ENCODE results near the gene PILRB. TPM values are rescaled to one million over a fixed set of nuclear protein-coding genes. Genes with fewer than 3 reads are reported as not detected.
A peak's percentile ranks its signal among the peaks of the same experiment; 100 is the strongest.

Gene PILRB
- total RNA-seq, 1 donor from 2014 or later: 79.4 TPM

- POLR2A ChIA-PET: interaction anchor here (1.3 to 2.7 kb wide), 7 partner anchors 10 to 274 kb away, joined by 5 to 34 read pairs (median 9); partner anchors contain the start of genes MEPCE, PPP1R35 and ZCWPW1
- CTCF ChIA-PET: interaction anchor here (0.6 to 3.9 kb wide), 19 partner anchors 9 to 1528 kb away, joined by 3 to 45 read pairs (median 8); partner anchors contain the start of genes MEPCE, PILRB, TRRAP and ZCWPW1
- intact Hi-C loops (cut with micrococcal nuclease): loop anchor here (1.0 to 10.0 kb wide), 8 partner anchors 10 to 412 kb away; partner anchors contain the start of gene PILRB
- DNase-seq: no peak
- Mint-ChIP-seq H3K9me3 (no peaks in the 10 kb centered on the region), H3K27me3 (no peaks in the 10 kb centered on the region), H3K4me3 (no peak overlapping the region), H3K27ac (no peak overlapping the region), H3K36me3 (ENCODE audit: low read depth) (peaks cover 12% of the 10 kb centered on the region), H3K4me1 (peaks cover 7% of the 10 kb centered on the region)
- TF ChIP-seq, protein P1, sequence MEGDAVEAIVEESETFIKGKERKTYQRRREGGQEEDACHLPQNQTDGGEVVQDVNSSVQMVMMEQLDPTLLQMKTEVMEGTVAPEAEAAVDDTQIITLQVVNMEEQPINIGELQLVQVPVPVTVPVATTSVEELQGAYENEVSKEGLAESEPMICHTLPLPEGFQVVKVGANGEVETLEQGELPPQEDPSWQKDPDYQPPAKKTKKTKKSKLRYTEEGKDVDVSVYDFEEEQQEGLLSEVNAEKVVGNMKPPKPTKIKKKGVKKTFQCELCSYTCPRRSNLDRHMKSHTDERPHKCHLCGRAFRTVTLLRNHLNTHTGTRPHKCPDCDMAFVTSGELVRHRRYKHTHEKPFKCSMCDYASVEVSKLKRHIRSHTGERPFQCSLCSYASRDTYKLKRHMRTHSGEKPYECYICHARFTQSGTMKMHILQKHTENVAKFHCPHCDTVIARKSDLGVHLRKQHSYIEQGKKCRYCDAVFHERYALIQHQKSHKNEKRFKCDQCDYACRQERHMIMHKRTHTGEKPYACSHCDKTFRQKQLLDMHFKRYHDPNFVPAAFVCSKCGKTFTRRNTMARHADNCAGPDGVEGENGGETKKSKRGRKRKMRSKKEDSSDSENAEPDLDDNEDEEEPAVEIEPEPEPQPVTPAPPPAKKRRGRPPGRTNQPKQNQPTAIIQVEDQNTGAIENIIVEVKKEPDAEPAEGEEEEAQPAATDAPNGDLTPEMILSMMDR (IDR thresholded peaks at IDR 0.05): no peak
- ATAC-seq (ENCODE audit: low read depth): no peak
Observed at GRCh38 chr7:100406767-100407166, 48.9 kb downstream of the PILRB start.

DNA sequence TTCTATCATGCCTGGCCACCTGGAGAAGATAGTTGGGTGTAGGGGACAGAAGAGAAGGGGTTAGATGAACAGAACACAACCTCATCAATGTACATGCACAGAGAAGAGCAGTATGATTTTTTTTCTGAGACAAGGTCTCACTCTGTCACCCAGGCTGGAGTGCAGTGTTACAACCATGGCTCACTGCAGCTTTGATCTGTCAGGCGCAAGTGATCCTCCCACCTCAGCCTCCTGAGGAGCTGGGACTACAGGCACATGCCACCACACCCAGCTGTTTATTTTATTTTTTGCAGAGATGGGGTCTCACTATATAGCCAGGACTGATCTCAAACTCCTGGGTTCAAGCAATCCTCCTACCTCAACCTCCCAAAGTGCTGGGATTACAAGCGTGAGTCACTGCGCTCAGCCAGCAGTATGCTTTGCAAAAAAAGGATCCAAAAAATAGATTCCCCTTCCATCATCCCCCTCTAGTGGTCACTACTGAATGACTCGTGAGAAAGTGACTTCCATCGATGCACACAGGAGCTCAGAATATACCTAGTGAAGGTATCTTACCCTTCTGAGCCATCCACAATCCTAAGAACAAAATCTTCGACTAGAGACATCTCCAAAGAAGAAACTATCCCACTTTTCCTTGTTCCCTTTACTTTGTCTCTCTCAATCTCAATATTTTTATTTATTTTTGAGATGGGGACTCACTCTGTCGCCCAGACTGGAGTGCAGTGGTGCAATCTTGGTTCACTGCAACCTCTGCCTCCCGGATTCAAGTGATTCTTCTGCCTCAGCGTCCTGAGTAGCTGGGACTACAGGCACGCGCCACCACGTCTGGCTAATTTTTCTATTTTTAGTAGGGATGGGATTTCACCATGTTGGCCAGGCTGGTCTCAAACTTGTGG, 49.6 kb downstream of the PILRB start:
- H3K4me1 Mint-ChIP-seq: peaks cover 7% of the 10 kb centered on the region

DNA sequence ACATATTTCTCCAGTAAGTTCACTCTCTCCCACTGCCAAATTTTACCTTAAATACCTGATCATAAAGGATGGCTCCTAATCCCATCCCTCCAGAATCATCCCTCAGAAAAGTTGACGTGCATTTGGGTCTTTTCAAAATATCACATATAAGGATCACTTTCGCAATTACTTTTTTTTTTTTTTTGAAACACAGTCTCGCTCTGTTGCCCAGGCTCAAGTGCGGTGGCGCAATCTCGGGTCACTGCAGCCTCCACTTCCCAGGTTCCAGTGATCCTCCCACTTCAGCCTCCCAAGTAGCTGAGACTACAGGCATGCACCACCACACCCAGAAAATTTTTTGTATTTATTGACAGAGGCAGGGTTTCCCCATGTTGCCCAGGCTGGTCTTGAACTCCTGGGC, 53.2 kb downstream of the PILRB start:
- H3K9me3 Mint-ChIP-seq: no peaks in the 10 kb centered on the region
- intact Hi-C loops (cut with micrococcal nuclease): no loop called here
- TF ChIP-seq, protein P1 (IDR thresholded peaks at IDR 0.05): no peak
- H3K27ac Mint-ChIP-seq: no peak overlapping the region
- no peak for ATAC-seq (ENCODE audit: low read depth)
- H3K4me3 Mint-ChIP-seq: no peak overlapping the region
- DNase-seq: no peak
- no peaks in the 10 kb centered on the region for H3K27me3 Mint-ChIP-seq
- POLR2A ChIA-PET: interaction anchor here (0.7 kb wide), 1 partner anchor 261 kb away, joined by 5 read pairs; no protein-coding TSS in a partner anchor
- H3K4me1 Mint-ChIP-seq: peaks cover 17% of the 10 kb centered on the region
- H3K36me3 Mint-ChIP-seq (ENCODE audit: low read depth): peaks cover 5% of the 10 kb centered on the region
- CTCF ChIA-PET: interaction anchor here (1.0 kb wide), 2 partner anchors 151 to 278 kb away, joined by 3 read pairs; no protein-coding TSS in a partner anchor

More for the DNA sequence above, 49.6 kb downstream of the PILRB start:
- peak; percentile 96 for ATAC-seq (ENCODE audit: low read depth)
- CTCF ChIA-PET: interaction anchor here (0.6 to 3.9 kb wide), 30 partner anchors 9 to 910 kb away, joined by 3 to 45 read pairs (median 6); partner anchors contain the start of genes MEPCE, PILRB, PVRIG and ZCWPW1
- Mint-ChIP-seq H3K27ac (no peak overlapping the region), H3K27me3 (no peaks in the 10 kb centered on the region), H3K4me3 (no peak overlapping the region), H3K36me3 (ENCODE audit: low read depth) (peaks cover 6% of the 10 kb centered on the region), H3K9me3 (no peaks in the 10 kb centered on the region)
- DNase-seq: no peak
- TF ChIP-seq, protein P1 (IDR thresholded peaks at IDR 0.05): peak; percentile 54
- POLR2A ChIA-PET: interaction anchor here (0.6 to 2.7 kb wide), 12 partner anchors 11 to 495 kb away, joined by 3 to 34 read pairs (median 6); partner anchors contain the start of genes LAMTOR4, MEPCE, PPP1R35 and ZCWPW1
- intact Hi-C loops (cut with micrococcal nuclease): loop anchor here (1.0 to 10.0 kb wide), 8 partner anchors 11 to 413 kb away; partner anchors contain the start of gene PILRB

DNA sequence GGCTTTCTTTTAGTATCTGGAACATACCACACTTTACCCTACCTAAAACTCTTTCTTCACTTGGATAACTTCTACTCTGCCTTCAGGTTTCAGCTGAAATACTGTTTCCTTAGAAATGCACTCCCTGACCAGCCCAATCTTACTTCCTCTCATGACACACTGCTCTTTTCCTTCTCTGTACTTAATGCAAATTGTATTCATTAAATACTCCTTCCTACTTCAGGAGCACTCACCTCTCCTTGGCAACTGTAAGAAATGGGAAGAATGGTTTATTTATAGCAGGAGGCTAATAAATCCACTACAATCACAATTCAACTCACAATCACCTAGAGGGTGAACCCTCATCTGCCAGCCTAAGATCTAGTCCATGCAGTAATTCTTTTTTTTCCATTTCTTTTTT, 55.4 kb downstream of the PILRB start:
- intact Hi-C loops (cut with micrococcal nuclease): no loop called here
- Mint-ChIP-seq H3K4me3 (no peak overlapping the region), H3K36me3 (ENCODE audit: low read depth) (peaks cover 7% of the 10 kb centered on the region), H3K27ac (peak overlapping the region; percentile 3), H3K9me3 (no peaks in the 10 kb centered on the region), H3K4me1 (peaks cover 10% of the 10 kb centered on the region), H3K27me3 (no peaks in the 10 kb centered on the region)
- DNase-seq: no peak
- ChIA-PET POLR2A (interaction anchor here (1.0 to 1.9 kb wide), 2 partner anchors 15 to 48 kb away, joined by 3 to 13 read pairs; partner anchors contain the start of gene ZCWPW1), CTCF (interaction anchor here (1.6 kb wide), 1 partner anchor 281 kb away, joined by 4 read pairs; no protein-coding TSS in a partner anchor)
- peak; percentile 34 for ATAC-seq (ENCODE audit: low read depth)
- TF ChIP-seq, protein P1 (IDR thresholded peaks at IDR 0.05): no peak
